Bone marrow (tissue), 2 donors: Measurements from ENCODE around the gene RNF224.
A peak's percentile ranks its signal among the peaks of the same experiment; 100 is the strongest.
"Not testable (repeated sequence)": the region's sequence is repeated elsewhere in the genome, so short reads cannot be mapped to it uniquely, and the experiment has no call there.

Experiments used
- DNase-seq, 2 donors: peaks; one replicate each; lab custom pipeline; 2025; lab: John Stamatoyannopoulos, UW

RNF224 gene

GRCh38 chr9:137228506-137228967, 1.2 kb downstream of the RNF224 start:
- DNase-seq = no peak

GRCh38 chr9:137228968-137229896, 1.9 kb downstream of the RNF224 start:
- no peak for DNase-seq

- DNase-seq = no peak
Measured at GRCh38 chr9:137229903-137230704, 2.8 kb downstream of the RNF224 start.

- DNase-seq = no peak
Measured at GRCh38 chr9:137230705-137231371, 3.5 kb downstream of the RNF224 start, which contains the start of gene SLC34A3. Gene SLC34A3 (plus strand): TSS chr9:137230901. CDS start chr9:137231703, 802 bp downstream.

- no peak for DNase-seq
Measured at GRCh38 chr9:137231372-137232039, 4.2 kb downstream of the RNF224 start.

GRCh38 chr9:137232101-137232500, 4.8 kb downstream of the RNF224 start:
- DNase-seq = no peak

- DNase-seq = no peak
Measured at GRCh38 chr9:137232510-137232909, 5.2 kb downstream of the RNF224 start.

GRCh38 chr9:137233143-137233980, 6.1 kb downstream of the RNF224 start:
- DNase-seq = no peak

GRCh38 chr9:137234055-137234697, 6.9 kb downstream of the RNF224 start:
- DNase-seq = no peak

- no peak for DNase-seq
Measured at GRCh38 chr9:137234758-137235423, 7.6 kb downstream of the RNF224 start.

GRCh38 chr9:137235424-137236237, 8.3 kb downstream of the RNF224 start:
- no peak for DNase-seq

- DNase-seq = peak; percentile 59 to 74
Measured at GRCh38 chr9:137236238-137236935, 9.1 kb downstream of the RNF224 start.

GRCh38 chr9:137236936-137237421, 9.7 kb downstream of the RNF224 start:
- DNase-seq = no peak

GRCh38 chr9:137237759-137238726, 10.7 kb downstream of the RNF224 start:
- DNase-seq = no peak

GRCh38 chr9:137239541-137240200, 12.4 kb downstream of the RNF224 start:
- DNase-seq = not testable (repeated sequence)

GRCh38 chr9:137240318-137240840, 13.1 kb downstream of the RNF224 start:
- peak in 1 of 2 donors; percentile 28 for DNase-seq
